ENCODE measurements around the gene CREB3L1.

CREB3L1 gene

GRCh38 chr11:46319074-46319453 lies 41.6 kb downstream of the CREB3L1 start:
- Histone ChIP-seq H3K27me3 (ENCODE audit: control insufficient read depth, low read length) (no peaks in the 10 kb centered on the region), H3K36me3 (ENCODE audit: control insufficient read depth, low read length) (no peaks in the 10 kb centered on the region), H3K9me2 (replicated peaks; ENCODE audit: control insufficient read depth, low read length) (no peaks in the 10 kb centered on the region), H3K9me3 (ENCODE audit: control insufficient read depth, insufficient read depth, low read length) (no peaks in the 10 kb centered on the region), H3K4me3 (ENCODE audit: low read length) (peak overlapping the region; percentile 44), H4K20me1 (ENCODE audit: control insufficient read depth, insufficient read depth, low read depth, low read length) (no peaks in the 10 kb centered on the region), H3K4me1 (ENCODE audit: control insufficient read depth, low read length) (peaks cover 23% of the 10 kb centered on the region), H3K79me2 (ENCODE audit: control insufficient read depth, low read length) (no peaks in the 10 kb centered on the region), H3K4me2 (ENCODE audit: low read length) (peak overlapping the region; percentile 55), H3F3A (ENCODE audit: control insufficient read depth, insufficient read depth) (peaks cover 6% of the 10 kb centered on the region), H3K27ac (ENCODE audit: low read depth, low read length) (peak overlapping the region; percentile 60)
- no peak for TF ChIP-seq EZH2phosphoT487 (IDR thresholded peaks at IDR 0.05; ENCODE audit: borderline replicate concordance, low read length)

GRCh38 chr11:46321757-46322156 lies 44.3 kb downstream of the CREB3L1 start:
- Histone ChIP-seq H3K36me3 (ENCODE audit: control insufficient read depth, low read length) (no peaks in the 10 kb centered on the region), H4K20me1 (ENCODE audit: control insufficient read depth, insufficient read depth, low read depth, low read length) (no peaks in the 10 kb centered on the region), H3K4me1 (ENCODE audit: control insufficient read depth, low read length) (peaks cover 19% of the 10 kb centered on the region), H3K9me2 (replicated peaks; ENCODE audit: control insufficient read depth, low read length) (no peaks in the 10 kb centered on the region), H3K9me3 (ENCODE audit: control insufficient read depth, insufficient read depth, low read length) (no peaks in the 10 kb centered on the region), H3K4me2 (ENCODE audit: low read length) (no peak overlapping the region), H3K4me3 (ENCODE audit: low read length) (no peak overlapping the region), H3K27ac (ENCODE audit: low read depth, low read length) (no peak overlapping the region), H3F3A (ENCODE audit: control insufficient read depth, insufficient read depth) (peaks cover 6% of the 10 kb centered on the region), H3K79me2 (ENCODE audit: control insufficient read depth, low read length) (no peaks in the 10 kb centered on the region), H3K27me3 (ENCODE audit: control insufficient read depth, low read length) (peaks cover 4% of the 10 kb centered on the region)
- TF ChIP-seq CTCF (IDR thresholded peaks at IDR 0.05; ENCODE audit: low read depth, low read length, poor library complexity, severe bottlenecking), result no peak
- TF ChIP-seq EZH2phosphoT487 (IDR thresholded peaks at IDR 0.05; ENCODE audit: borderline replicate concordance, low read length), result no peak

- no peaks in the 10 kb centered on the region for H3K9me3 ChIP-seq (ENCODE audit: control insufficient read depth, insufficient read depth, low read length)
- no peaks in the 10 kb centered on the region for H3K79me2 ChIP-seq (ENCODE audit: control insufficient read depth, low read length)
- no peak overlapping the region for H3K27ac ChIP-seq (ENCODE audit: low read depth, low read length)
- H3K9me2 ChIP-seq (replicated peaks; ENCODE audit: control insufficient read depth, low read length), result no peaks in the 10 kb centered on the region
- H3K4me3 ChIP-seq (ENCODE audit: low read length), result no peak overlapping the region
- no peaks in the 10 kb centered on the region for H4K20me1 ChIP-seq (ENCODE audit: control insufficient read depth, insufficient read depth, low read depth, low read length)
- H3K4me2 ChIP-seq (ENCODE audit: low read length), result no peak overlapping the region
- H3K36me3 ChIP-seq (ENCODE audit: control insufficient read depth, low read length), result no peaks in the 10 kb centered on the region
- H3F3A ChIP-seq (ENCODE audit: control insufficient read depth, insufficient read depth), result peaks cover 6% of the 10 kb centered on the region
- peaks cover 9% of the 10 kb centered on the region for H3K27me3 ChIP-seq (ENCODE audit: control insufficient read depth, low read length)
- peaks cover 19% of the 10 kb centered on the region for H3K4me1 ChIP-seq (ENCODE audit: control insufficient read depth, low read length)
- TF ChIP-seq EZH2phosphoT487 (IDR thresholded peaks at IDR 0.05; ENCODE audit: borderline replicate concordance, low read length), result no peak
- TF ChIP-seq CTCF (IDR thresholded peaks at IDR 0.05; ENCODE audit: low read depth, low read length, poor library complexity, severe bottlenecking), result peak; percentile 53
These were observed 45.3 kb downstream of the CREB3L1 start for GRCh38 chr11:46322759-46323158.

- Histone ChIP-seq H3K27ac (ENCODE audit: low read depth, low read length) (no peak overlapping the region), H3K4me3 (ENCODE audit: low read length) (no peak overlapping the region), H3K4me2 (ENCODE audit: low read length) (no peak overlapping the region), H3K9me2 (replicated peaks; ENCODE audit: control insufficient read depth, low read length) (no peaks in the 10 kb centered on the region), H3K36me3 (ENCODE audit: control insufficient read depth, low read length) (no peaks in the 10 kb centered on the region), H3K9me3 (ENCODE audit: control insufficient read depth, insufficient read depth, low read length) (no peaks in the 10 kb centered on the region), H3K4me1 (ENCODE audit: control insufficient read depth, low read length) (no peaks in the 10 kb centered on the region; the same call in 1 of the 2 replicates), H3K79me2 (ENCODE audit: control insufficient read depth, low read length) (no peaks in the 10 kb centered on the region), H3F3A (ENCODE audit: control insufficient read depth, insufficient read depth) (no peaks in the 10 kb centered on the region), H4K20me1 (ENCODE audit: control insufficient read depth, insufficient read depth, low read depth, low read length) (no peaks in the 10 kb centered on the region; the same call in 1 of the 2 replicates), H3K27me3 (ENCODE audit: control insufficient read depth, low read length) (peaks cover 37% of the 10 kb centered on the region)
- no peak for TF ChIP-seq CTCF (IDR thresholded peaks at IDR 0.05; ENCODE audit: low read depth, low read length, poor library complexity, severe bottlenecking)
- TF ChIP-seq EZH2phosphoT487 (IDR thresholded peaks at IDR 0.05; ENCODE audit: borderline replicate concordance, low read length), result no peak
These were observed 49.5 kb downstream of the CREB3L1 start for GRCh38 chr11:46326813-46327416.

Measured in DOHH2 (cell line).